Stimulated activated CD8-positive, alpha-beta memory T cell treated with anti-CD3 and anti-CD28 coated beads, Interleukin-2, amount 100 ng/mL, for 1 hour (primary cell): Measurements from ENCODE around the gene IFI16.

Source experiments
- DNase-seq, 2 donors: peaks; one replicate each; pipeline ENCODE4 v3.0.0-alpha.2; 2020; ENCODE audit warnings: low read depth in 2 of 2

IFI16 gene

DNA sequence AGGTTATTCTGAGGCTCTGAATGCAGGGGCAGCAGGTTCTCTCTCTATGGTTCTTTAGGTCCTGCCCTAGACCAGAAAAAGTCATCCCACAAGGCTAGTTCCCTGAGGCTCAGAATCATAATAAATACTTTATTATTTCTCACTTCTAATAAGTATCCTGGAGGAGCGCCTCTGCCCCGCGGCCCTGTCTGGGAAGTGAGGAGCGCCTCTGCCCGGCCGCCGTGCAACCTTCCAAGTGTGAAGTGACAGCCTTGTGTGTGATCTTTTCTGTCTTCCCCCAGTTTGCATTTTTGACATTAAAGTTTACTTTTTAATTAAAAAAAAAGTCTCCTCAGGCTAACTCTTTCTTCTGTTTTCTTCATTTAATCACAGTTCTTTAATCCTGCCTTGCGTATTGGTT, 55.4 kb downstream of the IFI16 start:
- DNase-seq, result no peak

DNA sequence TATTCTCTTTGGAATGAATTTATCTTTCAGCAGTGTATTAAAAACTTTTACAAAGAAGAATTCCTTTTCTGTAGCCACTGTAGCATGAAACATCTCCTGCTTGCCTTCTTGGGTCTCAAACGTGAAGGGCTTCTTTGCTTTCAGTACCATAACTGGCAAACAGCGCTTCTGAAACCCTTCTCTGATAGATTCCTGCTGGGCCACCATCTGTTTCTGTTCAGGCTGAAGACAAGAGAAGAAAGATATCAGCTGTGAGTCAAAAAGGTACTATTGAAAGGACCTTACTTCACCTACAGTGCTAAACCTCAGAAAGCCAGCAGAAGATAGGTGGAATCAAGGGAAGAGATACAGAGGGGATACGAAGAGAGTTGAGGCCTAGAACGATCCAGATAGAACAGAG, 56.4 kb downstream of the IFI16 start:
- DNase-seq, result no peak

- DNase-seq, result no peak
Measured at GRCh38 chr1:159067699-159068621, 58.3 kb downstream of the IFI16 start.

DNA sequence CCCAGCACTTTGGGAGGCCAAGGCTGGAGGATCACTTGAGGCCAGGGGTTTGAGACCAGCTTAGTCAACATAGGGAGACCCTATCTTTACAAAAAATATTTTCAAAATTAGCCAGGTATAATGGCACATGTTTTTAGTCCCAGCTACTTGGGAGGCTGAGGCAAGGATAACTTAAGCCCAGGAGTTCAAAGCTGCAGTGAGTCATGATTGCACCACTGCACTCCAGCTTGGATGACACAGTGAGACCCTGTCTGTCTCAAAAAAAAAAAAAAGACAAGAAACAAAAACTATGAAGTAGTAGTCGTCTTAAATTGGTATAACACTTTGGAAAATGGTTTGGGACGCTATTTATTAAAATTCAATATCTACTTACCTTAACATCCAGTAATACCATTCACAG, 59.2 kb downstream of the IFI16 start:
- no peak for DNase-seq

DNA sequence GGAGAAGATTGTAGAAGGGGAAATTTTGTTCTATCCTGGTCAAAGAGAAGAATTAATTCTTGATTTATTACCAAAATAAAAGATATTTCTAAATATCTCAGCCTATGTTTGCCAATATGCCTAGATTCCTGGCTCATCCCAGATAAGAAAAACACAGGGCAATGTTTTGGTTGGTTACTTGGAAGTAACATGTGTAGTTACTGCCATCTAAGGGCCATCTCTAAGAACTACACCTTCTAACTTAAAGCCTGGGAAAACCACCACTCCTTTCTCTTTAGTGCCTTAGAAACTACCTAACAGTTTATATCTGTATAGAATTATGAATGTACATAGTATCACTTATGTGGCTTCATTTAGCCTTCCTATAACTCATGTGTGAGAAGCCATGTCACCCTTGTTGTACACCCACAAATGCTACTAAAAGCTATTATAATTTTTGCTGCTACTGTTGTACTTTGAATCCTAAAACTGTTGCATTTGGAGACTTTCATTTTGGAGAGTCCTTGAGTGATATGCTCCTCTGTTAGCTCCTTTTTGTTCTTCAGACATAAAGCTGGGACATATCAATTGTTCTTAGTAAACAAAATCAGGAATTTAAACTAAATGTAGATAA, 62.4 kb downstream of the IFI16 start:
- DNase-seq, result no peak

DNA sequence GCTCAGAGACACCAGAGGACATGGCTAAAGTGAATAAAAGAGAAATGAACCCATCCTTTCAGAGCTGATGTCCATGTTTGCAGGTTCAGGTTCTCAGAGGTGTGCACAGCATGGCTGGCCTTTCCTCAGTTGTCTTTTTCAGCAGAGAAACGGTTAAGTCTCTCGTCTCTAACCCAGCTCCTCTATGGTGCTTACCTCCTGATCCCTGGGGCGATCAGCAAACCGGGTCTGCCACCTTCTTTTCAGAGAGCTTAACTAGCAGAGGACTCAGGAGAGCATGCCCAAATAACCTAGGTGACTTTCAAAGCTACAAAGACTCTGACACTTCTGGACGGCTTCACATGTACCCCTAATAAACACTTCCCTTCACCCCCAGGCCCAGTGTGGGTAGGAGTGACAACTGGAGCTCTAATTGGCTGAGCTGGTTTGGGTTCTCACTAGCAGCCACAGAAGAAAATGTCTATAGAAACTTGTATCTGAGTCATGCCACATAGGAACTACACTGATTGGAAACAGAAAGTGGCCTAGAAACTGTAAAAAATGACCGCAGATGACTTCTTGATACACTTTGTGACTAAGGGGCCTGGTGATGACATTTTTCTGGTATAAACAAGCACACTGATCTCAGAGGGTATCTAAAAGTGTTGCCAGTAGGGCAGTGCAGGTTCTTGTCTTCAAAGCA, 66.9 kb downstream of the IFI16 start, which contains the start of gene AIM2:
Gene AIM2, minus strand, starts transcription at position 329 of the 682 bp plus-strand sequence. CDS start 3,267 bp downstream, outside the sequence.
- peak in 1 of 2 donors; percentile 29 for DNase-seq

DNA sequence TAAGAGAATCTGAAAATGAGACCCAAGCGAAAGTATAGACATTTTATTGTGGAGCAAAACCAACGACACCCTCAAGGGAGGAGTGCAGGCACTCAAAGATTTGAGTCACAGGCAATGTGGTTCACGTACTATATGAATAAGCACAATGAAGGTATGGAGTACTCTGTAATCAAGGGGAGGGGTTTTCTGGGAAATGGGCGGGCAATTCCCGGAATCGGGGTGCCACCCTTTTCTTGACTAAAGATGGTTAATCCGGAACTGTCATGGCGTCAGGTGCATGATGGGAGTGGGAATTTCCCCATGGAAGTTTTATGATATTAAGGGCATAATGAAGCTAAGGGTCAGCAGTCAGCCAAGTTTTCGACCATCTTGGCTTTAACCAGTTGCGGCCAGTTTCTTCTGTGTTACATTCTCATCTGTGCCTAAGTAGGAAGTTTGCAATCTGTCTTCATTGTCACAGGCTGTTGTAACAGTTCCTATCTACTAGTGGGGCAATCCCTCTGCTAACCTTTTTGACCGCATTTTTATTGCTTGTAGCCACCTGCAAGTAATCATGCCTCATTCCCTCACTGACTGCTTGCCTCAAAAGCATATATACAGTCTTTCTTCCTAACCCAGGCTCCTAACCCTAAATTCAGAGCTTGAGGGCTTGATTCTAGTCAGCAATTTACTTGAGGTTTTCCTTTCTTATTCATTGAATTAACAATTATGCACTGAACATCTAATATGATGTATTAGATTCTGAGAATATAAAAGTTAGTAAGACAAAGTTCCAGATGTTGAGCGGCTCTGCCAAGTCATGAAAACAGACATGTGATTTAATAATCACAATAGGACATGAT, 67.6 kb downstream of the IFI16 start:
- DNase-seq, result peak; percentile 81 to 83

GRCh38 chr1:159079525-159079924, 69.8 kb downstream of the IFI16 start:
- no peak for DNase-seq

DNA sequence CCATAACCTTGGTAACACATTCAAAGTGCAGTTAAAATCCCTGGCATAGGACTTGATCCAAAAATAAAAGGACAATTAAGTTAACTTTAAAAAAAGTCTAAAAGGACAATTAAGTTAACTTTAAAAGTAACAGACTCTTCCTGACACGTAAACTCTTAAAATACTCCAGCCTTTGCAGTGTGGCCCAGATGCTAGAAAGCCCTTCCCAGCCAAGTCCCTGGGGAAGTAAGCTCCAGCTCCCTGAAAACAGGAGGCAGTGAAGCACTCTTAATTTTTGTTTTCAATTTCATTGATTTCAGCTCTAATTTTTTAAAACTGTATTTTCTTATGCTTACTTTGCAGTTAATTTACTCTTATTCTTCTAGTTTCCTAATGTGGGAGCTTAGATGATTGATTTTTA, 71.9 kb downstream of the IFI16 start:
- DNase-seq, result no peak

- no peak for DNase-seq
Measured at GRCh38 chr1:159083013-159083412, 73.3 kb downstream of the IFI16 start.

GRCh38 chr1:159084152-159084551, 74.4 kb downstream of the IFI16 start:
- DNase-seq, result no peak

DNA sequence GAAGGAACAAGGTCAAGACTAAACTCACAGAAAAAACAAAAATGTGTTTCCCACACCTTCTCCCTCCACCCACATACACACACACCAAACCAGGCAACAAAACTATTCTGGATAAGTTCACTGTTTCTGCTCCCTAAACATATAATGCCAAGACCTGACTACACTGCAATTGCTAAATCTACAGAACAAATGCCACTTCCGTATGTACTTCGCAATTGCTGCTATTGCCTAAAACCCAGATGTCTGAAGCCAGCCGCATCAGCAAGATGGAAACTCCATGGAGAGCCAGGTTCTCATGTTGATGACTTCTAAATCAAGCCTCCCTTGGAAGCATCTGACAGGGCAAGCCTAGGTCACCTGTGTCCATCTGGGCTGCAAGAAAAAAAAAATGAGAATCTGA, 75.2 kb downstream of the IFI16 start:
- no peak for DNase-seq

- no peak for DNase-seq
Measured at GRCh38 chr1:159088050-159088449, 78.3 kb downstream of the IFI16 start.

DNA sequence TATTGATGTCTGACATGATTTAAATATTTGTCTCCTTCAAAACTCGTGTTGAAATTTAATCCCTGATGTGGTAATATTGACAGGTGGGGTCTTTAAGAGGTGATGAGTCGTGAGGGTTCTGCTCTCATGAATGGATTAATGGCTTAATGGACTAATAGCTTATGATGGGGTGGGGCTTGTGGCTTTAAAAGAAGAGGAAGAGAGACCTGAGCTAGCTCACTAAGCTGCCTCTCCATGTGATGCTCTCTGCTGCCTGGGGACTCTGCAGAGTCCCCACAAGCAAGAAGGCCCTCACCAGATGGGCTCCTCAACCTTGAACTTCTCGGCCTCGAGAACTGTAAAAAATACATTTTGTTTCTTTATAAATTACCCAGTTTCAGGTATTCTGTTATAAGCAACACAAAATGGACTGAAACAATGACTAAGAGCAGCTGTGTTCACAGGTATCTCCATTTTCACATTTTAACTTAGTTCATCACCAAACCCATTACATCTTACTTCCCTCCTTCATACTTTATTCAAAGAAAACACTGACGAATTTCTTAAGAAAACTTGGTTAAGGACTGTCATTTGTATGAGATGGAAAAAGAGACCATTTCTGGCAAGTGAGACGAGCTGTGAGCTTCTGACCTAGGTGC, 79.0 kb downstream of the IFI16 start:
- DNase-seq, result no peak

- no peak for DNase-seq
Measured at GRCh38 chr1:159089184-159089791, 79.6 kb downstream of the IFI16 start.

DNA sequence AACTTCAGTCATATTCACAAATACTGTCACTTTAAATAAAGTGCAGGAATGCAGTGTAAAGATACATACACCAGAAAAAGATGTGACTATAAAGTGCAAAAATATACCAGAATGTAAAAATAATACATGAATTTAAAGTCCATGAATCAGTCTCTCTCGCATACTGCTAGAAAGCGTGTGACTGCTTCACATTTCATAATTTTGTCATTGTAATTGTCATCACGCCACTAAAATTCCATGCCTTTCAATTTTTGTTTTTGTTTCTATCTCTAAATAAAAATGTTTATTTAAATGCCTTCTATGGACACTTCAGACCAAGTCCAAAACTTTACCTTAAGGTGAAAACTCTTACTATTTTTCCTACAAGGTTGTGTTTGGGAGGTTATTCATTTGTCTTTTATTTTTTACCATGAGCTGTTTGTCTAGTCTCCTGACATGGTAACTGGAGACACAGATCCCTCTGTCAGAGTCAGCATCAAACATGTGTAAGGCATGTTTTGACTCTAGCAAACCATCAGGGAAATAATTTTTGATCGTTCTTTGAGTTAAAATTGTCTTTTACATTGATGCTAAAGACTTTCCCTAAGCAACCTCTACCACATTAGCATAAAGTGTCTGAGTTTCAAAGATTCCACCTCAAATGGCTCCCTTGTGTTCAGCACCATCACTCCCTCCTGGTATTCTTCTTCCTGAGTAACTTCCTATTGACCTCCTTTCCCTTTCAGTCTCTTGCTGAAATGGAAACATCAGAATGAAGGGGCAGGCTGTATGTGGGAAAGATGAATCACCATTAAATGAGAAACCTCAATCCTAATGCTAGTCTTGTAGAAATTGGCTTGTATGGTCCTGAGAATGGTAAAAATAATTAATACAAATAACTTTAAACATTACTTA, 80.8 kb downstream of the IFI16 start:
- DNase-seq, result no peak

DNA sequence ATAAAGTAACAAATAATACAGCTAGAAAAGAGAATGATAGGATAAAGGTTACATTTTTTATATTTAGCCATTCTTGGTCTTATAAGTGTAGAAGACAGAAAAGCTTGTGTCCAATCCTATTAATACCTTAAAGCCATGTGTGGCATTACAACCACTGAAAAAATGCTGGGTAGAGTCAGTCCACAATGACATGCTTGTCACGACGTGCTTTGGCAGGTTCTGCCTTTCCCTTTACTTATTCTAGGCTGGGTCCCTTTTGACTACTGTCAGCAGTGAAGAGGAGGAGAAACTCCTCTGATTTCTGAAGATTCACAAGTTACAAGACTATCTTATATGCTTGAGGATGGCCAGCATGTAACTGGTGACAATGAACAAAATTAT, 81.5 kb downstream of the IFI16 start:
- no peak for DNase-seq

DNA sequence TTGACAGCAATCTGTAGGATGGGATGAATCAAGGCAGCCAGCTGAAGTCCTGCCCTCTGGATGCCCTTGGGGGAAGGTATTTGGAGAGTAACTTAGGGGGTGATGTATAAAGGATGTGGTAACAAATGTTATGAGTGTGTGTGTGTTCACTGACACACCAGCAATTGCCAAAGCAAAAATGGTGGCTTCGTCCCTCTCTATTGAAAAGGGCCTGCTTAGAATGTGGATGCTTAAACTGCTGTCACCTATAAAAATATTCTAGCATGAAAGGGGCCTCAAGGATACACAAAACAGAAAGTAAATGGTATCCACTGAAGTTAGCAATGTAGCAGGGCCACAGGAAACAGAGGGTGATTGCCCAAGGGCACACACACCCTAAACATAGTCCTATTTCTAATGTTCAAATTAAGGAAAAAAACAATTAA, 81.9 kb downstream of the IFI16 start:
- no peak for DNase-seq

DNA sequence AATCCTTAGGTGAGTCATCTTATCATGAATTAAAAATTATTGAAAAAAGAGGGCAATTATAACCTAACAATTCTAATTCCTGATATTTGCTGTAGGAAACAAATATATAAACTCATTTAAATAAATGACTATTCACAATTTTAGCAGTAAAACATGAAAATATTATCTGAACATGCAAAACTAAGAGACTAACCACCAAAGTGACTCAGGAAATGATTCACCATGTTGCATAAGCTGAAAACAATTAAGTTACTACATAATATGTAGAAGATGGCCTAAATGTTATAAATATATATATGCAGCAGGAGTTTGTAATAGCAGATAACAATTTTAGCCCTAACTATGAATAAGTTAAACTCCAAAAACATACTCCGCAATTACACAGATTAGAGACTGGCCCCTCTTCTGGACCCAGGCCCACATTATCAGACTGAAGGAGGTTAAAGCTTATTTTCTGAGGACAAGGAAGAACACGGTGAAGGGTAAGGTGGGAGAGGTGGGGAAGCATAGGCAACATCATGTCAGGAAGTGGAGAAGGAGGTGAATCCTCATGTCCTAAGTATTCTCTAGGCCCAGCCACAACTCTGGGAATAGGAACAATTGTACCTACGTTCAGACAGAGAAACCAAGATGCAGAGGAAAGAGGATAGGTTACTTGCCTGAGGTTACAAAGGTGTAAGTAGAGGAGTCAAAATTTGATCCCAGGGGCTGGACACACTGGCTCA, 82.5 kb downstream of the IFI16 start:
- DNase-seq, result no peak
